Prostate gland (tissue), 2 donors: ENCODE measurements around the gene PIEZO2. TPM values are rescaled to one million over a fixed set of nuclear protein-coding genes. Genes with fewer than 3 reads are reported as not detected.

Source experiments
- DNase-seq: peaks from one replicate; pipeline ENCODE4 v3.0.0-alpha.2; 2019; ENCODE audit warnings: low spot score
- H3K27ac ChIP-seq, 2 donors: fragments of 200-600 bp; sonication (generic); 2 replicates each; pipeline ENCODE4 v1.5.1; 2017 to 2019
- H3K27me3 ChIP-seq: fragments of 200-600 bp; sonication (generic); replicated peaks from 2 replicates; pipeline ENCODE4 v1.5.1; 2019; ENCODE audit not compliant: insufficient read depth
- H3K36me3 ChIP-seq, 2 donors: fragments of 200-600 bp; sonication (generic); 1 replicate in 1 of 2; 2 replicates in 1 of 2; pipeline versions ENCODE4 v1.5.1 to v1.8.1; 2017 to 2019
- H3K4me1 ChIP-seq: fragments of 200-600 bp; sonication (generic); replicated peaks from 2 replicates; pipeline ENCODE4 v1.5.1; 2019
- H3K4me3 ChIP-seq, 2 donors: fragments of 200-600 bp; sonication (generic); 2 replicates each; pipeline ENCODE4 v1.5.1; 2017 to 2019
- H3K9me3 ChIP-seq: fragments of 200-600 bp; sonication (generic); 2 replicates; pipeline ENCODE4 v1.5.1; 2017
- CTCF ChIP-seq, 4 experiments: fragments of 200-600 bp in 2 of 4; fragments of 450-650 bp in 2 of 4; sonication (generic) in 2 of 4; IDR thresholded peaks; 1 replicate in 3 of 4; 2 replicates in 1 of 4; pipeline ENCODE4 v1.5.1; 2016 to 2019; ENCODE audit warnings: antibody characterized with exemption in 4 of 4, mild to moderate bottlenecking in 2 of 4, moderate library complexity in 2 of 4
- POLR2A ChIP-seq: fragments of 450-650 bp; IDR thresholded peaks from one replicate; pipeline ENCODE4 v1.6.1; 2016; ENCODE audit warnings: antibody characterized with exemption, mild to moderate bottlenecking
- POLR2AphosphoS5 ChIP-seq: sonication (generic); formaldehyde crosslinking; IDR thresholded peaks from one replicate; pipeline ENCODE4 v1.6.1; 2017; ENCODE audit warnings: antibody characterized with exemption
- WGBS: methylation state at CpG from one replicate; pipeline ENCODE4 v1.1.5; 2018; 5-methylcytosine and 5-hydroxymethylcytosine counted together
- intact Hi-C: fragments of 100-400 bp; cut with DNase I; formaldehyde crosslinking; loops from one replicate; pipeline ENCODE4 v1.14.2; 2022
- total RNA-seq, 2 donors: library from RNA; depleted of rRNA; stranded (reverse); fragments of >200 nt; gene quantifications; one replicate each; pipeline ENCODE4 v1.1.0, GENCODE V29; 2016

PIEZO2 gene
- total RNA-seq, 2 donors from 2014 or later, result 4.1 to 19.0 TPM

DNA sequence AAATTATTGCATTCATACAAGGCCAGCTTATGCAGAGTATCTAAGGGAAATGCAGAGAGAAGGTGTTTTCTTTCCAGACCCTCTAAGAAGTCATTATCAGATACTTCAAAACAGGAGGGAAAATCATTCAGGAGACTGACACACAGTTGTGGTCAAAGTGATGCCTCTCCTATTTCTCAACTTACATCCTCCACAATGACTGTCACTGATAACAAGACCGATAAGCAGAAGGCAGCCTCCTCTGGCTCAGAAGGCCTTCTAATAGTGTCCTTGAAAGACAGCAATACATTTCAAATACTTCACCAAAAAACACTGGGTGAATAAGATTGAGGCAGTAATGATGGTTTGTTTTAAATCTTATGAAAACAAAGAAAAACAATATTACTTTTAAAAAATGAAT lies 199.7 kb downstream of the PIEZO2 start:
- Histone ChIP-seq H3K36me3 (no peaks in the 10 kb centered on the region), H3K4me1 (no peaks in the 10 kb centered on the region), H3K27me3 (no peaks in the 10 kb centered on the region), H3K27ac (no peak overlapping the region), H3K4me3 (no peak overlapping the region), H3K9me3 (no peaks in the 10 kb centered on the region)
- TF ChIP-seq POLR2AphosphoS5, result no peak
- no peak for TF ChIP-seq POLR2A
- no peak for TF ChIP-seq CTCF (IDR thresholded peaks at IDR 0.05)
- 60% methylated on average over 1 of the region's 1 CpG for WGBS
- no peak for DNase-seq
- intact Hi-C loops, result no loop called here

DNA sequence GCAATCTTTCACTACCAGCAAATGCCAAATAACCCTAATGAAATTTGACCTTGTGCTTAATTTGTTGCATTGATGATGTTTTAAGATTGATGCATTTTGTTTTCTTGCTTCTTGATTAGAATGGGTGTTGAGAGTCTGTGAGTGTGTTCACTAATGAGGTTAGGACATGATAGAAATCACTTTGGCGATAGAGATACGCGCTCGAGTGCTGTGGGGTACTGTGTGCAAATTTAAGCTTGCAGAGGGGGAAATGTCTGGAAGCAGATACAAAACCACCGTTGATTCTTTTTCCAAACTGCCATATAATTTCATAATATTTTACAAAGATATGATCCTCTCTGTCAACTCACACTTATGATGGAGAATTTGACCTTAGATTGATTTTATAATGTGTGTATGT lies 200.9 kb downstream of the PIEZO2 start:
- no peaks in the 10 kb centered on the region for H3K36me3 ChIP-seq
- no peak overlapping the region for H3K4me3 ChIP-seq
- WGBS, result 97% methylated on average over 5 of the region's 5 CpGs
- H3K27ac ChIP-seq, result no peak overlapping the region
- no peak for TF ChIP-seq POLR2A
- no peak for TF ChIP-seq CTCF (IDR thresholded peaks at IDR 0.05)
- no peak for TF ChIP-seq POLR2AphosphoS5
- intact Hi-C loops, result no loop called here
- no peaks in the 10 kb centered on the region for H3K27me3 ChIP-seq
- no peak for DNase-seq
- no peaks in the 10 kb centered on the region for H3K9me3 ChIP-seq
- no peaks in the 10 kb centered on the region for H3K4me1 ChIP-seq

DNA sequence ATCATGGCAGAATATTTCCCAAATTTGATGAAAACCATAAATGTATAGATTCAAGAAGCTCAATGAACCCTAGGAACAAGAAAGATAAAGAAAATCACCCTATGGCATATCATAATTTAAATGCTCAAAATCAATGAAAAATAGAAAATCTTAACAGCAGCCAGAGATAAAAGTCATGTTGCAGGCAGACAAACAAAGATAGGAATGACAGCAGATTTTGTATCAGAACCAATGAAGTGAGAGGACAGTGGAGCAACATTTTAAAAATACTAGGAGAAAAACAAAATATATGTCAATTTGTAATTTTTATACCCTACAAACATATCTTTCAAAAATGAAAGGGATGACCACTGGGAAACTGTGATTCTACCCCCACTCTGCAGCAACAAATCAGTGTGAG lies 203.3 kb downstream of the PIEZO2 start:
- no peak for DNase-seq
- no peaks in the 10 kb centered on the region for H3K4me1 ChIP-seq
- H3K4me3 ChIP-seq, result no peak overlapping the region
- TF ChIP-seq POLR2A, result no peak
- TF ChIP-seq POLR2AphosphoS5, result no peak
- TF ChIP-seq CTCF (IDR thresholded peaks at IDR 0.05), result no peak
- H3K27me3 ChIP-seq, result no peaks in the 10 kb centered on the region
- no peaks in the 10 kb centered on the region for H3K9me3 ChIP-seq
- no peaks in the 10 kb centered on the region for H3K36me3 ChIP-seq
- H3K27ac ChIP-seq, result no peak overlapping the region
- intact Hi-C loops, result no loop called here

DNA sequence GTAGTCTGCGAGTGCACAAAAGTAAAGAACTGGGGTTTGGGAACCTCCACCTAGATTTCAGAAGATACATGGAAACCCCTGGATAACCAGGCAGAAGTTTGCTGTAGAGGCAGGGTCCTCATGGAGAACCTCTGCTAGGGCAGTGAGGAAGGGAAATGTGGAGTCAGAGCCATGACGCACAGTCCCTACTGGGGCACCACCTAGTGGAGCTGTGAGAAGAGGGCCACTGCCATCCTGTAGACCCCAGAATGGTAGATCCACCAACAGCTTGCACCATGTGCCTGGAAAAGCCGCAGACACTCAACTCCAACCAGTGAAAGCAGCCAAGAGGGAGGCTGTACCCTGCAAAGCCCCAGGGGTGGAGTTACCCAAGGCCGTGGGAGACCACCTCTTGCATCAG lies 206.4 kb downstream of the PIEZO2 start:
- intact Hi-C loops, result no loop called here
- 94% methylated on average over 4 of the region's 4 CpGs for WGBS
- DNase-seq, result no peak
- no peaks in the 10 kb centered on the region for H3K9me3 ChIP-seq
- no peak overlapping the region for H3K4me3 ChIP-seq
- H3K27me3 ChIP-seq, result no peaks in the 10 kb centered on the region
- H3K36me3 ChIP-seq, result no peaks in the 10 kb centered on the region
- H3K27ac ChIP-seq, result no peak overlapping the region
- no peaks in the 10 kb centered on the region for H3K4me1 ChIP-seq
- no peak for TF ChIP-seq CTCF (IDR thresholded peaks at IDR 0.05)
- TF ChIP-seq POLR2AphosphoS5, result no peak
- TF ChIP-seq POLR2A, result no peak

GRCh38 chr18:10939822-10940221 lies 209.5 kb downstream of the PIEZO2 start:
- Histone ChIP-seq H3K27ac (no peak overlapping the region), H3K9me3 (no peaks in the 10 kb centered on the region), H3K4me3 (no peak overlapping the region), H3K4me1 (no peaks in the 10 kb centered on the region), H3K36me3 (no peaks in the 10 kb centered on the region), H3K27me3 (no peaks in the 10 kb centered on the region)
- 90% methylated on average over 6 of the region's 6 CpGs for WGBS
- intact Hi-C loops, result no loop called here
- TF ChIP-seq POLR2A (no peak), POLR2AphosphoS5 (no peak), CTCF (IDR thresholded peaks at IDR 0.05) (no peak)
- DNase-seq, result no peak
